Mesenchymal stem cell (in vitro differentiated cells and primary cell): ENCODE measurements around the gene RFX6.

Experiments used
- DNase-seq: peaks from one replicate; pipeline ENCODE4 v3.0.0-alpha.2; 2013
- H2AFZ ChIP-seq: one replicate; pipeline ENCODE4 v1.6.1; 2013; ENCODE audit warnings: low read depth, mild to moderate bottlenecking, control low read depth, inconsistent platforms, low read length, moderate library complexity
- H2AK5ac ChIP-seq: 2 replicates; pipeline ENCODE4 v1.6.1; 2013; ENCODE audit warnings: low read length, moderate library complexity, mild to moderate bottlenecking, inconsistent platforms; ENCODE audit not compliant: severe bottlenecking
- H2BK120ac ChIP-seq: one replicate; pipeline ENCODE4 v1.6.1; 2013; ENCODE audit warnings: low read depth, mild to moderate bottlenecking, inconsistent platforms, low read length, moderate library complexity
- H2BK12ac ChIP-seq, 2 experiments: one replicate each; pipeline ENCODE4 v1.6.1; 2013; ENCODE audit warnings: inconsistent platforms in 2 of 2, low read length in 2 of 2, mild to moderate bottlenecking in 2 of 2, moderate library complexity in 2 of 2, control low read depth in 1 of 2
- H2BK15ac ChIP-seq: one replicate; pipeline ENCODE4 v1.6.1; 2013; ENCODE audit warnings: mild to moderate bottlenecking, low read depth, inconsistent platforms; ENCODE audit not compliant: poor library complexity, severe bottlenecking
- H2BK5ac ChIP-seq: 2 replicates; pipeline ENCODE4 v1.6.1; 2013; ENCODE audit warnings: low read depth, mild to moderate bottlenecking, low read length, control low read depth, inconsistent platforms; ENCODE audit not compliant: poor library complexity, severe bottlenecking
- H3K14ac ChIP-seq, 2 experiments: one replicate each; pipeline ENCODE4 v1.6.1; 2013; ENCODE audit warnings: inconsistent platforms in 2 of 2, low read length in 2 of 2, control low read depth in 1 of 2, mild to moderate bottlenecking in 1 of 2, moderate library complexity in 1 of 2
- H3K18ac ChIP-seq, 2 experiments: one replicate each; pipeline ENCODE4 v1.6.1; 2013; ENCODE audit warnings: inconsistent platforms in 2 of 2, low read length in 2 of 2, control low read depth in 1 of 2, low read depth in 1 of 2, mild to moderate bottlenecking in 1 of 2
- H3K23ac ChIP-seq, 2 experiments: one replicate each; pipeline ENCODE4 v1.6.1; 2013; ENCODE audit warnings: inconsistent platforms in 2 of 2, low read length in 2 of 2, mild to moderate bottlenecking in 2 of 2, moderate library complexity in 2 of 2, control low read depth in 1 of 2
- H3K27ac ChIP-seq: 2 replicates; pipeline ENCODE4 v1.5.1; 2013; ENCODE audit warnings: mild to moderate bottlenecking, moderate library complexity, low read length, control low read depth, inconsistent platforms; ENCODE audit not compliant: poor library complexity, severe bottlenecking
- H3K27me3 ChIP-seq, 2 experiments: 2 replicates each; pipeline versions ENCODE4 v1.6.1 to v1.7.0; 2013; ENCODE audit warnings: low read length in 2 of 2, mild to moderate bottlenecking in 2 of 2, moderate library complexity in 2 of 2, control low read depth in 1 of 2, inconsistent platforms in 1 of 2; ENCODE audit not compliant: control insufficient read depth in 1 of 2, insufficient read depth in 1 of 2
- H3K36me3 ChIP-seq, 2 experiments: 2 replicates each; pipeline versions ENCODE4 v1.6.1 to v1.7.0; 2013; ENCODE audit warnings: low read length in 2 of 2, control low read depth in 1 of 2, inconsistent platforms in 1 of 2, low read depth in 1 of 2, mild to moderate bottlenecking in 1 of 2; ENCODE audit not compliant: insufficient read depth in 2 of 2, control insufficient read depth in 1 of 2
- H3K4ac ChIP-seq, 2 experiments: one replicate each; pipeline ENCODE4 v1.6.1; 2013; ENCODE audit warnings: inconsistent platforms in 2 of 2, low read length in 2 of 2, mild to moderate bottlenecking in 2 of 2, moderate library complexity in 2 of 2, control low read depth in 1 of 2, low read depth in 1 of 2
- H3K4me1 ChIP-seq: 2 replicates; pipeline ENCODE4 v1.6.1; 2013; ENCODE audit warnings: low read depth, low read length, control low read depth; ENCODE audit not compliant: control insufficient read depth, insufficient read depth
- H3K4me2 ChIP-seq: 2 replicates; pipeline ENCODE4 v1.6.1; 2013; ENCODE audit warnings: low read length, mild to moderate bottlenecking, inconsistent platforms; ENCODE audit not compliant: poor library complexity, severe bottlenecking
- H3K4me3 ChIP-seq, 2 experiments: 2 replicates each; pipeline versions ENCODE4 v1.5.1 to v1.7.0; 2013; ENCODE audit warnings: low read length in 2 of 2, mild to moderate bottlenecking in 2 of 2, control low read depth in 1 of 2, low read depth in 1 of 2; ENCODE audit not compliant: insufficient read depth in 1 of 2
- H3K79me1 ChIP-seq: replicated peaks from 2 replicates; pipeline ENCODE4 v1.6.1; 2013; ENCODE audit warnings: mild to moderate bottlenecking, control low read depth, low read length, inconsistent platforms; ENCODE audit not compliant: poor library complexity, severe bottlenecking
- H3K9ac ChIP-seq: 2 replicates; pipeline ENCODE4 v1.7.0; 2013; ENCODE audit warnings: mild to moderate bottlenecking, low read length, moderate library complexity
- H3K9me3 ChIP-seq: 2 replicates; pipeline ENCODE4 v1.7.0; 2013; ENCODE audit warnings: mild to moderate bottlenecking, low read length; ENCODE audit not compliant: control insufficient read depth
- H4K8ac ChIP-seq: one replicate; pipeline ENCODE4 v1.6.1; 2013; ENCODE audit warnings: inconsistent platforms, mild to moderate bottlenecking, low read length, moderate library complexity
- H4K91ac ChIP-seq: one replicate; pipeline ENCODE4 v1.6.1; 2013; ENCODE audit warnings: mild to moderate bottlenecking, low read length, inconsistent platforms
- WGBS: methylation state at CpG from one replicate; pipeline ENCODE4 v1.1.7; 2013; ENCODE audit warnings: mixed read lengths; 5-methylcytosine and 5-hydroxymethylcytosine counted together

RFX6 gene

DNA sequence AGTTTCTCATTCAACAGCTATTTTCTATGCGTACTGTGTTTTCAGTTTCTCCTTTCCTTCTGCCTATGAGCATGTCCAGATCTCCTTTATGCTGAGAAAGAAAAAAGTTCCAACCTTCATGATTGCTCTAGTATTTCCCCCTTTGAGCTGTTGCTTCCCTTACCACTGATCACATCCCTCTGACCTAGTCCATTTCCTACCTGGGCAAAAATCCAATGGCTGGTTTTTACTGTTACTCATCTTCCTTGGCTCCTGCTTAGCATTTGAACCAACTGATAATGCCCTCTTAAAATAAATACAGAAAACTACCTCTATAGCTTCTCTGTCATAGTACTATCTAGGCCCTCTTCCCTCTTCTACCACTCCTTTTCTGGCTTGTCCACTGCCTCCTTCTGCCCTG, 6.0 kb downstream of the RFX6 start:
- H3K4me3 ChIP-seq: no peak overlapping the region
- no peaks in the 10 kb centered on the region for H3K36me3 ChIP-seq
- no peak overlapping the region for H3K23ac ChIP-seq
- H2BK12ac ChIP-seq: no peak overlapping the region
- no peak overlapping the region for H3K18ac ChIP-seq
- H3K9ac ChIP-seq: no peak overlapping the region
- no peak overlapping the region for H3K4me2 ChIP-seq
- H3K4me1 ChIP-seq: no peaks in the 10 kb centered on the region
- H3K27ac ChIP-seq: no peak overlapping the region
- no peaks in the 10 kb centered on the region for H3K79me1 ChIP-seq
- no peak for DNase-seq
- H2BK15ac ChIP-seq: no peak overlapping the region
- no peak overlapping the region for H4K91ac ChIP-seq
- H4K8ac ChIP-seq: no peak overlapping the region
- H3K4ac ChIP-seq: no peak overlapping the region
- no peak overlapping the region for H3K14ac ChIP-seq
- H3K27me3 ChIP-seq: peaks cover 3 to 4% of the 10 kb centered on the region in 2 experiments
- H2AFZ ChIP-seq: no peak overlapping the region
- no peaks in the 10 kb centered on the region for H3K9me3 ChIP-seq
- 89% methylated on average over 1 of the region's 1 CpG for WGBS
- H2BK5ac ChIP-seq: no peak overlapping the region
- no peak overlapping the region for H2BK120ac ChIP-seq
- no peak overlapping the region for H2AK5ac ChIP-seq

DNA sequence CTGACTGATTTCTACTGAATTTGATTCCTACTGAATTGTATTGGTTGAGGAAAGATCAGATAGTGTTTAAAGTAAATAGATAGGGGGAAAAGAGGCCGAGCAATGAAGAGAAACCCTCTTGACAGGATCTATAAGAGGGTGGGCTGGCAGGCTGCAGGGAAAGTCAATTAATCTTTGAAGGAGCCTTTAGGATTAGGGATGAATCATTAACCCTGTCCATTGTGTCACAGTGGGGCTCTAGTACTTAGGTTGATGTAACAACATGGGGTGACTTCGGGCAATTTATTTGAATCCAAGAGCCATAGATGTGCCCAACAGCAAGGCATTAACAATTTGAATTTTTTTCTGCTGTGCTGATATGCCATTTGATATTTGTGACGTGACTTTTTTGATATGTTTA, 7.5 kb downstream of the RFX6 start:
- no peak overlapping the region for H3K4me2 ChIP-seq
- H2AFZ ChIP-seq: no peak overlapping the region
- no peak overlapping the region for H2BK5ac ChIP-seq
- H3K18ac ChIP-seq: no peak overlapping the region
- H3K4me1 ChIP-seq: no peaks in the 10 kb centered on the region
- H3K14ac ChIP-seq: no peak overlapping the region
- H3K23ac ChIP-seq: no peak overlapping the region
- no peaks in the 10 kb centered on the region for H3K36me3 ChIP-seq
- no peak for DNase-seq
- H2BK12ac ChIP-seq: no peak overlapping the region
- H3K4ac ChIP-seq: no peak overlapping the region
- no peak overlapping the region for H4K8ac ChIP-seq
- H3K27me3 ChIP-seq: peaks cover 0 to 4% of the 10 kb centered on the region in 2 experiments
- H3K9ac ChIP-seq: no peak overlapping the region
- H2BK120ac ChIP-seq: no peak overlapping the region
- H3K4me3 ChIP-seq: no peak overlapping the region
- 71% methylated on average over 2 of the region's 3 CpGs for WGBS
- no peak overlapping the region for H2AK5ac ChIP-seq
- H3K79me1 ChIP-seq: no peaks in the 10 kb centered on the region
- H2BK15ac ChIP-seq: no peak overlapping the region
- no peaks in the 10 kb centered on the region for H3K9me3 ChIP-seq
- no peak overlapping the region for H3K27ac ChIP-seq
- H4K91ac ChIP-seq: no peak overlapping the region

DNA sequence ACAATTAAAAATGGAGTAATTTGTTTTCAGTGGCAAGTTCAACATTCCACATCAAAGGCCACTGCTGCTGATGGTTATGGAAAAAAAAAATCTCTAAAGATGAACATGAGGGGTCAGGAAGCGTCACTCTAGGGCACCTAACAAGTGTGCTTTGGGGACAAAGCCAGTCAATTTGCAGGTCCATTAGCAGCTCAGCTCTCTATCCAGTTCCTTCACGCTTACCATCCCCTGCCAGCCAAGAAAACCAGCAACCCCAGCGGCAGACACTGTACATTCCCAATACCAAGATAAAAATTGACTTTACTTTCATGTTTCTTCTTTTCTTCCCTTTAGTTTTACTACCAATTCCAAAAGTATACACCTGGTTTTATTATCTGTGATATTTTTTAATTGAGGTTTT, 10.1 kb downstream of the RFX6 start:
- no peak overlapping the region for H3K4ac ChIP-seq
- H3K18ac ChIP-seq: no peak overlapping the region
- H3K4me3 ChIP-seq: no peak overlapping the region
- no peak for DNase-seq
- H4K8ac ChIP-seq: no peak overlapping the region
- no peaks in the 10 kb centered on the region for H3K4me1 ChIP-seq
- no peak overlapping the region for H2BK120ac ChIP-seq
- H3K27me3 ChIP-seq: peaks cover 0 to 4% of the 10 kb centered on the region in 2 experiments
- no peaks in the 10 kb centered on the region for H3K79me1 ChIP-seq
- H2AK5ac ChIP-seq: no peak overlapping the region
- H3K23ac ChIP-seq: no peak overlapping the region
- no peak overlapping the region for H2BK5ac ChIP-seq
- no peaks in the 10 kb centered on the region for H3K9me3 ChIP-seq
- H3K9ac ChIP-seq: no peak overlapping the region
- no peak overlapping the region for H3K14ac ChIP-seq
- no peak overlapping the region for H4K91ac ChIP-seq
- no peak overlapping the region for H2BK15ac ChIP-seq
- H2AFZ ChIP-seq: no peak overlapping the region
- no peak overlapping the region for H3K4me2 ChIP-seq
- H3K36me3 ChIP-seq: no peaks in the 10 kb centered on the region
- no peak overlapping the region for H2BK12ac ChIP-seq
- H3K27ac ChIP-seq: no peak overlapping the region
- 56% methylated on average over 3 of the region's 3 CpGs for WGBS

DNA sequence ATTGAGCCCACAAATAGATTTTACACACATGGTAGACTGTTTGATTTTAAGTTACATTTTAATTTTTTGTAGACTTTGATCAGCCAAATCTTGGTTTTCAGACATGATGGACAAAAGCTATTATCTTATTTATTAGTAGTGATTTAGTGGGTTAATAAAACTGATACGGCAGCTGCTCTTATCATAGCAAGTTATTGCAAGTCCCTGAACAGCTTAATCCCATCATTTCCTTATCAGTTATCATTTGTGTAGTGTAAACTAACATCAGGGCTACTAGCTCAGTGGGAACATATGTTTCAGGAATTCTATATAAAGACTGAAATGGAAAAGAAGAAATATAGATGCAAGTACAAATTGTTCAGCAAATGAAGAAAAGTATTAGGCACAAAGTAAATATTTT, 10.9 kb downstream of the RFX6 start:
- Histone ChIP-seq H2BK12ac (no peak overlapping the region), H4K8ac (no peak overlapping the region), H3K36me3 (no peaks in the 10 kb centered on the region), H2BK15ac (no peak overlapping the region), H4K91ac (no peak overlapping the region), H3K23ac (no peak overlapping the region), H3K27me3 (peaks cover 0 to 2% of the 10 kb centered on the region in 2 experiments), H3K18ac (no peak overlapping the region), H3K14ac (no peak overlapping the region), H3K9ac (no peak overlapping the region), H3K27ac (no peak overlapping the region), H3K9me3 (no peaks in the 10 kb centered on the region), H2BK5ac (no peak overlapping the region), H2AFZ (no peak overlapping the region), H3K4me1 (no peaks in the 10 kb centered on the region), H3K4me2 (no peak overlapping the region), H2BK120ac (no peak overlapping the region), H2AK5ac (no peak overlapping the region), H3K79me1 (no peaks in the 10 kb centered on the region), H3K4ac (no peak overlapping the region), H3K4me3 (no peak overlapping the region)
- no CpG with 5 or more reads among the region's 1 CpG for WGBS
- DNase-seq: no peak
